GM10266 (cell line): ENCODE results near the gene ZFAND3.
"Not testable (repeated sequence)": the region's sequence is repeated elsewhere in the genome, so short reads cannot be mapped to it uniquely, and the experiment has no call there.

Source experiments
- DNase-seq: peaks from one replicate; pipeline ENCODE4 v3.0.0; 2012; ENCODE audit errors: extremely low spot score
- TF ChIP-seq, protein P1 (sequence below): IDR thresholded peaks from 2 replicates; pipeline ENCODE4 v1.5.1; 2012; ENCODE audit warnings: mild to moderate bottlenecking, low read depth; ENCODE audit not compliant: control insufficient read depth, insufficient read depth; ENCODE audit errors: missing control alignments

Gene ZFAND3

DNA sequence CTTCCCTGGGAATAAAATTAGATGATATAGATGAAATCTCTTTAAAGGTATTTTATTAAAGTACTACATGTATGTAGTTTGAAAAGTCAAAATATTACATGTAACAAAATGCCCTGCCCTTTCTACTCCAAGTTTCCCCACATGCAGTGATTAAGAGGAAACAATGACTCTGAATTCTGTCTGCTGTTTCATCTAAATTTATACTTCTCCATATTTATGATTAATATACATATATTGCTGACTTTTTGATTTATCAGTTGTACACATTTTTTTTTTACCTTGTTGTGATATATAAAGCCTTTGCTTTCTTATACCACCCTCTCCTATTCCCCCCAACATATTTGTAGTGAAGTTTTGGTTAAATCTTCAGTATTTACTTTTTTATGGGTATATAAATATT is 127.9 kb downstream of the ZFAND3 start:
- TF ChIP-seq, protein P1, sequence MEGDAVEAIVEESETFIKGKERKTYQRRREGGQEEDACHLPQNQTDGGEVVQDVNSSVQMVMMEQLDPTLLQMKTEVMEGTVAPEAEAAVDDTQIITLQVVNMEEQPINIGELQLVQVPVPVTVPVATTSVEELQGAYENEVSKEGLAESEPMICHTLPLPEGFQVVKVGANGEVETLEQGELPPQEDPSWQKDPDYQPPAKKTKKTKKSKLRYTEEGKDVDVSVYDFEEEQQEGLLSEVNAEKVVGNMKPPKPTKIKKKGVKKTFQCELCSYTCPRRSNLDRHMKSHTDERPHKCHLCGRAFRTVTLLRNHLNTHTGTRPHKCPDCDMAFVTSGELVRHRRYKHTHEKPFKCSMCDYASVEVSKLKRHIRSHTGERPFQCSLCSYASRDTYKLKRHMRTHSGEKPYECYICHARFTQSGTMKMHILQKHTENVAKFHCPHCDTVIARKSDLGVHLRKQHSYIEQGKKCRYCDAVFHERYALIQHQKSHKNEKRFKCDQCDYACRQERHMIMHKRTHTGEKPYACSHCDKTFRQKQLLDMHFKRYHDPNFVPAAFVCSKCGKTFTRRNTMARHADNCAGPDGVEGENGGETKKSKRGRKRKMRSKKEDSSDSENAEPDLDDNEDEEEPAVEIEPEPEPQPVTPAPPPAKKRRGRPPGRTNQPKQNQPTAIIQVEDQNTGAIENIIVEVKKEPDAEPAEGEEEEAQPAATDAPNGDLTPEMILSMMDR, result no peak
- no peak for DNase-seq

DNA sequence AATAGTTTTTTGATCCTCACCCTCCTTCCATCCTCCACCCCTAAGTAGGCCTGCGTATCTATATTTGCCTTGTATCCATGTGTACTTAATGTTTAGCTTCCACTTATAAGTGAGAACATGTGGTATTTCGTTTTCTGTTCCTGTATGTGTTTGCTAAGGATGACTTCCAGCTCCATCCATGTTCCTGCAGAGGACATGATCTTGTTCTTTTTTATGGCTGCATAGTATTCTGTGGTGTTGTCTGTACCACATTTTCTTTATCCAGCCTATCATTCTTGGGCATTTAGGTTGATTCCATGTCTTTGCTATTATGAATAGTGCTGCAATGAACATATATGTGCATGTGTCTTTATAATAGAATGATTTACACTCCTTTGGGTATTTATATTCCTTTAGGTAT is 129.1 kb downstream of the ZFAND3 start:
- DNase-seq, result not testable (repeated sequence)

DNA sequence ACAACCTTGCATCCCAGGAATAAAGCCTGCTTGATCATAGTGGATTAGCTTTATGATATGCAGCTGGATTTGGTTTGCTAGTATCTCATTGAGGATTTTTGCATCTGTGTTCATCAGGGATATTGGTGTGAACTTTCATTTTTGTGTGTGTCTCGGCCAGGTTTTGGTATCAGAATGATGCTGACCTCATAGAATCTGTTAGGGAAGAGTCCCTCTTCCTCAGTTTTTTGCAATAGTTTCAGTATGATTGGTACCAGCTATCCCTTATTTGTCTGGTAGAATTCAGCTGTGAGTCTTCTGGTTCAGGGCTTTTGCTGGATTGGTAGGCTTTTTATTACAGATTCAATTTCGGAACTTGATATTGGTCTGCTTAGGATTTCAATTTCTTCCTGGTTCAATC is 132.5 kb downstream of the ZFAND3 start:
- no peak for DNase-seq
- TF ChIP-seq, protein P1, result no peak

DNA sequence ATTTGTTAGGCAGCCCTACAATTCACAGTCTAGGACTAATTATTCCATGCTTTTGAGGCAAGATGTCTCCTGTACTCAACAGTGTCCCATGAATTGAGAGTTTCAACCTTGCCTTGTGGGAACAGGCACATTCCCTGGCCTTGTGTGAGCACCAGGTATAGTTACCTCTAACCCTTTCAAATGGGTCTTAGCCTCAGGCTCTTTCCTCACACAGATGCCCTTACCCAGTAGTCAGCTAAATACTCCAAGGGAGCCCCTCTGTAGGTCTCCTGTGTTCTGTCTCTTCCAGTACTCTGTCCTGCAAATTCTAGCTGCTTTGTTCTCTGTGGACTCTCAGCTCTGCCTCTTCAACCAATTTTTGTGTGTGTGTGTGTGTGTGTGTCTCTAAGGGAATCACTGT is 135.3 kb downstream of the ZFAND3 start:
- no peak for DNase-seq
- TF ChIP-seq, protein P1, result no peak

DNA sequence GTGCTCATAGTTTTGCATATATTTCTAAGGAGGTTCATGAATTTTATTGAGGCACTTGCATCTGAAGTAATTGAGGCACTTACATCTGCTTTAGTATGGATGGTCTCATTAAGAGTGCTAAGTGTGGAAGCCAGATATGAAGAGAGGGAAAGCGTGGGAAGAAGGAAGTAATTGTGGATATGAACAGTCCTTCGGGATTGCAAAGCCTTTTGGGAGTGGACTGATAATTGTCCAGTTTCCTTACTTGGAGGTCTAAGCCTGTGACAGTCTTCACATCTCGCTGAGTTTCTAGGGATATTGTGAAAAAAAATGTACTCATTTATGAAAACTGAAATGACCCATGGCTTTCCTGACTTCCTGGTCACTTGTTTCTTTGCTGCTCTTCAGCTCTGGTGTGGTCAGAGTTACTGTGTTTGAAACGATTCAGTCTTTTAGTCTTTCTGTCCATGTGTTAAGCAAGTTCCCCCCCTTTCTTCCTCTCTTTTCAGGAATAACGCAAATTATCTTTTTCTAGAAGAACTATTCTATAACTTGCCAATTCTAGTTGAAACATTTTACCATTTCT is 137.3 kb downstream of the ZFAND3 start:
- TF ChIP-seq, protein P1, result no peak
- DNase-seq, result no peak

DNA sequence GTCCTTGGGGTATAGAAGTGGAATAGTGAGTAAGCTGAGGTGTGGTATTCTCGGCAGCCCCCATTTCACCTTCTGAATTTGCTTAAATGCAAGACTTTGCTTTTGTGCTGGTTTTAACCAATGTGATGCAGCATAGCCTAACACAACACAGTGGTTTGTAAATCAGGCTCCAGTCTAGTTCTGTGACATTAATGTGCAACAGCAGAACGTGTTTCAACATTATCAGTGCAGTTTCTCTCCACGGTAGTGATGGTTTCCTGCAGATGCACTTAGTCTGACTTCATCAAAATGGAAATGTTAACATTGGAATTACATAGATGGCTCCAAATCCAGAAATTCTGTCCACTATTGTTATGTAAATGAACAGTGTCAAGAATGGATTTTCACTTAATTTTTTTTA is 139.5 kb downstream of the ZFAND3 start:
- TF ChIP-seq, protein P1, result no peak
- DNase-seq, result no peak

DNA sequence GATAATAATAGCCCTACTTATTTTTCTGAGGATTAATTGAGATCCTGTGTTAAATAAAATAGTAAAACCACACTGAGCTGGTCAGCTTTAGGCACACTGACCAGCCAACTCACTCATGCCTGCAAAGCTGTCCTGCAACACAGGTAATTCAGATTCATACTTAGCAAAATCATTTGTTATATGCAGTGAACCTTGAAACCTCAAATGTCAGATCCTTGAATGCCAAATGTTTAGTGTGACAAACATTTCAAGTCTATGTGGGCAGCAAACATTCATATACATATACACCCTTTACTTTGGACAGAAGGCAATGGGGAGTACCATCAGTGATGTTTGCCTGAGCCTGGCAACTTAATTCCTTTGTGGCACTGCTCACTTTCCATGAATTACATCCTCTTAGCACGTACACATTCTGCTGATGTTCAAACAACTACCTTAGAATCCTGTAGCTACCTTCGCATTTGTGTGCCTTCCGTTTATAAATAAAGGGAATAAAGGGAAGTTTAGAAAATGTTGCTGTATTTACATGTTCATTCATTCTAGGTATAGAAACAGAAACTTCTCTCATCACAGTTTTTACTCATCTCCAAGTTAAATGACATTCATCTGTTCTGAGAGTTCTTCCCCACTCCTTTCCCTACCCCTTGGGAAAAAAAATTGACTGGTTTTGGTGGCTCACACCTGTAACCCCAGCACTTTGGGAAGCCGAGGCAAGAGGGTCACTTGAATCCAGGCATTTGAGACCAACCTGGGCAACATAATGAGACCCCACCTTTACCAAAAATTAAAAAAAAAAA is 140.8 kb downstream of the ZFAND3 start:
- TF ChIP-seq, protein P1, result no peak
- no peak for DNase-seq

DNA sequence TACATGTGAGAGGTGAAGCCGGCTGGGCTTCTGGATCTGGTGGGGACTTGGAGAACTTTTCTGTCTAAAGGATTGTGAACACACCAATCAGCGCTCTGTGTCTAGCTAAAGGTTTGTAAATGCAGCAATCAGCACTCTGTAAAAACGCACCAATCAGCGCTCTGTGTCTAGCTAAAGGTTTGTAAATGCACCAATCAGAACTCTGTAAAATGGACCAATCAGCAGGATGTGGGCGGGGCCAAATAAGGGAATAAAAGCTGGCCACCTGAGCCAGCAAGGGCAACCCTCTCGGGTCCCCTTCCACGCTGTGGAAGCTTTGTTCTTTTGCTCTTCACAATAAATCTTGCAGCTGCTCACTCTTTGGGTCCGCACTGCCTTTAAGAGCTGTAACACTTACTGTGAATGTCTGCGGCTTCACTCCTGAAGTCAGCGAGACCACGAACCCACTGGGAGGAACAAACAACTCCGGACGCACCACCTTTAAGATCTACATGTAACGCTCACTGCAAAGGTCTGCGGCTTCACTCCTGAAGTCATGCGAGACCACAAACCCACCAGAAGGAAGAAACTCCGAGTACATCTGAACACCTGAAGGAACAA is 143.1 kb downstream of the ZFAND3 start:
- DNase-seq, result not testable (repeated sequence)
